WI38 (cell line): Measurements from ENCODE around the gene PAIP2.
A peak's percentile ranks its signal among the peaks of the same experiment; 100 is the strongest.
"Not testable (repeated sequence)": the region's sequence is repeated elsewhere in the genome, so short reads cannot be mapped to it uniquely, and the experiment has no call there.

Experiments used
- H3K4me3 ChIP-seq: 2 replicates; pipeline ENCODE4 v1.5.1; 2011; ENCODE audit warnings: low read depth, mild to moderate bottlenecking, control low read depth, low read length
- TF ChIP-seq, protein P1 (sequence below): IDR thresholded peaks from 2 replicates; pipeline ENCODE4 v1.5.1; 2012; ENCODE audit warnings: low read depth, mild to moderate bottlenecking, control low read depth, low read length

Gene PAIP2

DNA sequence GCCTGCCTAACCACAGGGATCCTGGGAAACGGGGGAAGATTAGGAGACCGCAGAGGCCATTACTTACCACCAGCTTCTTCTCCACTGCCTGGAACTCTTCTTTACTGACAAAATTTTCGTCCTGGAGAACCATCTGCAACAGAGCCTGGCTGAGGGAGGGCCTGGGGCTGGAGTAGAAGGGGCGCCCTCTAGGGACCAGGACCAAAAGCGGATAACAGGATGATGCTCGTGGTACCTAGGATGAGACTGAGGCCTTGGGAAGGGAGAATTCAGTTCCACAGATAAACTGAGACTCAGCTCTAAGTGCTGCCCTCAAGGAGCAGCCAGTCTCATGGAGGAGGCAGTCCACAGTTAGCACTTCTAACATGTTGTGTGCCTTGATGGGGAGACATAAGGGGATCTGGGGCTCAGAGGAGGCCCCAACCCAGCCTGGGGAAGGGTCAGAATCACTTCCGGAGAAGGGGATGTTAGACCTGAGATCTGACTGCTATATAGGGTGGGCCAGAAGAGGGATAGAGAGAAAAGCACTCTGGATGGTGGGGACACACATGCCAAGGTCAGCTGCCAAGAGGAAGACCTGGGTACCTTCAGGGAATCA is 61.0 kb downstream of the PAIP2 start:
- TF ChIP-seq, protein P1, sequence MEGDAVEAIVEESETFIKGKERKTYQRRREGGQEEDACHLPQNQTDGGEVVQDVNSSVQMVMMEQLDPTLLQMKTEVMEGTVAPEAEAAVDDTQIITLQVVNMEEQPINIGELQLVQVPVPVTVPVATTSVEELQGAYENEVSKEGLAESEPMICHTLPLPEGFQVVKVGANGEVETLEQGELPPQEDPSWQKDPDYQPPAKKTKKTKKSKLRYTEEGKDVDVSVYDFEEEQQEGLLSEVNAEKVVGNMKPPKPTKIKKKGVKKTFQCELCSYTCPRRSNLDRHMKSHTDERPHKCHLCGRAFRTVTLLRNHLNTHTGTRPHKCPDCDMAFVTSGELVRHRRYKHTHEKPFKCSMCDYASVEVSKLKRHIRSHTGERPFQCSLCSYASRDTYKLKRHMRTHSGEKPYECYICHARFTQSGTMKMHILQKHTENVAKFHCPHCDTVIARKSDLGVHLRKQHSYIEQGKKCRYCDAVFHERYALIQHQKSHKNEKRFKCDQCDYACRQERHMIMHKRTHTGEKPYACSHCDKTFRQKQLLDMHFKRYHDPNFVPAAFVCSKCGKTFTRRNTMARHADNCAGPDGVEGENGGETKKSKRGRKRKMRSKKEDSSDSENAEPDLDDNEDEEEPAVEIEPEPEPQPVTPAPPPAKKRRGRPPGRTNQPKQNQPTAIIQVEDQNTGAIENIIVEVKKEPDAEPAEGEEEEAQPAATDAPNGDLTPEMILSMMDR = peak; percentile 21; the same call in 1 of the 2 replicates
- no peak overlapping the region; the same call in 1 of the 2 replicates for H3K4me3 ChIP-seq

- TF ChIP-seq, protein P1 = no peak
- peak overlapping the region; percentile 66 for H3K4me3 ChIP-seq
Measured at GRCh38 chr5:139403418-139403786, 61.7 kb downstream of the PAIP2 start.

DNA sequence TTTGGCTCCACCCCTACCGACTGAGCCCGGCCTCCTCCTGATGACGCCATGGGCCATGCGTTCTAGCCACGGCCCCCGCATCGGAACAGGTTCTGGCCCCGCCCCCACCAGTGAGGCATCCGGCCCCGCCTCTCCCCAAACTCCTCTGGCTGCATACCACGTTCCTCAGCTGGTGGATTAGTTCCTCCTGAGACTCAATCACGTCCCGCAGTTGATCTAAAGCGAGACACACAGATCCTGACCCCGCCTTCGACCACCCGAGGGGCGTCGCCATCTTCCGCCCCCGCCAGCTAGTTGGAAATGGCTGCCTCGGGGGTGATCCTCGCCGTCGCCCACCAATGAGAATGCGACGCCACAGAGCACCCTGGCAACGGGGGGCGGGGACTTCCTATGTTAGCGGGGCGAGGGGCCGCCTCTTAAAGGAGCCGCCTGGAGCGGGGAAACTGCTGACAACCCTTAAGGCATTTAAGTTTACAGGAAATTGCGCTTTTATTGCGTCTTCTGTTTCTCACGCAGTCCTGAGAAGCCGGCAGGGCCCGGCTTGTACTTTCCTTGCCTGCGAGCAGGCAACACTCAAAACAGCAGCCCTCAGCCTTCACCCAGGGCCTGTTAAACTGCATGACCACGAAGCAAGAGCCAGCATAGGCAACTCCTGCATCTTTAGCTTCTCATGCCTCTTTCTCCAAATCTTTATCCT is 62.3 kb downstream of the PAIP2 start, which contains the start of gene SPATA24:
Gene SPATA24 (minus strand): TSS at position 303 of the 697 bp plus-strand sequence. CDS start 29 bp downstream, at position 274.
- H3K4me3 ChIP-seq = peak within 1 kb of the TSS; percentile 66
- TF ChIP-seq, protein P1 = no peak

GRCh38 chr5:139404484-139404840 is 62.8 kb downstream of the PAIP2 start:
- H3K4me3 ChIP-seq = peak overlapping the region; percentile 66

DNA sequence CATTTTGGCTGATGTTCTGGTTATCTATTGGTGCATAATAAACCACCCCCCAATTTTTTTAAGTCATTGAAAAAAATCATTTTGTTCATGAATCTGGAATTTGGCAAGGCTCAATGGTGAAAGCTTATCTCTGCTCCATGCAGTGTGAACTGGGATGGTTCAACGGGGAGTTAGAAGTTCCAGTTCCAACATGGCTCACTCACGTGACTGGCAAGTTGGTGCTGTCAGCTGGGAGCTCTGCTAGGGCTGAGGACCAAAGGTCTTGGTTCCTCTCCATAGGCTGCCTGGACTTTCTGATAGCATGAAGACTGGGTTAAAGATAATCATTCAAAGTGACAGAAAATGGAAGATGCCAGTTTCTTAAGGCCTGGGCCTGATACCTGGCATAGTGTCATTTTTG is 65.3 kb downstream of the PAIP2 start:
- H3K4me3 ChIP-seq = no peak overlapping the region
- TF ChIP-seq, protein P1 = no peak

More at GRCh38 chr5:139404484-139404840, 62.8 kb downstream of the PAIP2 start:
- TF ChIP-seq, protein P1 = no peak

DNA sequence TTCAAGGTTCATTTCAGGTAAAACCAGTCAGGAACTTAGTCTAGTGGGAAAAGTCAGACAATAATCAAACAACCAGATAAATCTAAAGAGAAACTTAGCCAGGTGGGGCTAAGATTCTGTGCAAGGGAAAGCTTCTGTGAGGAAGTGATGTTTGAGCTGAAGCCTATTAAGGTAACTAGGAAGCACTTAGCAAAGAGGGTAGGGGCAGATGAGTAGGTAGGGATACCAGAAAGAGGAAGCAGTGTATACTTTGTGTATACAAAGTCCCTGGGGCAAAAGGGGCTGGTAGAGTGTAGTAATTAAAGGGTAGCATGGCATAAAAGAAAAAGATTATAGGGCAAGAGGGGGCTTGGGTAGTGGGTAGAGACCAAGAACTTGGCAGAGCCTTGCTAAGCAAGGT is 65.9 kb downstream of the PAIP2 start:
- no peak overlapping the region for H3K4me3 ChIP-seq
- TF ChIP-seq, protein P1 = no peak

GRCh38 chr5:139408191-139408590 is 66.5 kb downstream of the PAIP2 start:
- TF ChIP-seq, protein P1 = no peak
- H3K4me3 ChIP-seq = no peak overlapping the region

DNA sequence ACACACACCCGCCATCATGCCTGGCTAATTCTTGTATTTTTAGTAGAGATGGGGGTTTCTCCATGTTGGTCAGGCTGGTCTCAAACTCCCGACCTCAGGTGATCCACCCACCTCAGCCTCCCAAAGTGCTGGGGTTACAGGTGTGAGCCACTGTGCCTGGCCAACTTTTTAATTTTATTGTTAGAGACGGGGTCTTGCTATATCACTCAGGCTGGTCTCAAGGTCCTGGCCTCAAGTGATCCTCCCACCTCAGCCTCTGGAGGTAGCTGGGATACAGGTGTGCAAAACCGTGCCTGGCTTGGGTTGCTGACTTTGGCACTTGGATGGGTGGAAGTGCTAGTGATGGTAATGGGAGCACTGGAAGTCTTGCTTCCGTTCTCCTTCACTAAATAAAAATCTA is 67.5 kb downstream of the PAIP2 start:
- H3K4me3 ChIP-seq = not testable (repeated sequence)
